T47D (cell line): ENCODE results near the gene EXOC7.

Experiments used
- DNase-seq, 2 experiments: peaks; one replicate each; pipeline versions ENCODE4 v3.0.0 to v3.0.0-alpha.2; 2011 to 2012; ENCODE audit warnings: low read depth in 1 of 2, low spot score in 1 of 2
- JUND ChIP-seq: IDR thresholded peaks from 2 replicates; pipeline ENCODE4 v1.6.1; 2012; ENCODE audit warnings: low read depth
- in situ Hi-C: cut with HindIII; loops from 2 replicates; pipeline ENCODE4 v1.10.0; 2016; ENCODE audit warnings: low sequenced_read_pairs, low pct_unique_long_range_greater_than_20kb

The EXOC7 gene

DNA sequence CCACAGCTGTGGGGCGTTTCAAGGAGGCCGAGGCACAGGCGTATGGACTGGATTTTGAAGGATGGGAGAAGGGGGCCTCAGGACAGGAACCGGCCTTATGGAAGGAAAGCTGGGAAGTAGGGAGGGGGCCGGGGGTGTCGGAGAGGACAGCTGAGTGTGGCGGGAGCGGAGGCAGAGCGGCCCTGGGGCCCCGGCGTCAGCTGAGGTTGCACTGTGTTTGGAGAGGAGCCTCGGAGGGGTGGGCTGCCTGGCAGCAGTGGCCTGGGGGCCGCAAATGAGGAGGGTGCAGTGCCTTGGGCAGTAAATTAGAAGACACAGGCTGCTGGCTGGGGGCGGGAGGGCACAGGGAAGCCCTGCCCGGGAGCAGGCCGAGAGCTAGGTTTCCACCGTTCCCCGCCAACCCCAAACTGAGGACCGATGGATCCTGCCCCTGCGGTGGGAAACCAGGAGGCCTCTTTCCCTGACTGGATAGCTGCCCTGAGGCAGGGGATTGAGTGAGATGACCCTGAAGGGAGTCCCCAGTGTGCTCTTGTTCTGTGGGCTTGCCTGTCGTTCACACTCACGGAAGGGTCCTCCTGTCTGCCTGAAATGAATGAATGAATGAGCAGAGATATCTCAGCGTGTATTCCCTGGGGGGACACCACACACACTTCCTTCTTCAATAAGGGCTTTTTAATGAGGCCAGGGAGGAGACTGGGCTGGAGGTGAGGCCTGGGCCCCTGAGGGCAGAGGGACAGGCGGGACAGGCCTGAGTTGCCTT is 19.0 kb upstream of the EXOC7 start:
- in situ Hi-C loops: no loop called here
- TF ChIP-seq JUND: no peak
- DNase-seq: no peak

DNA sequence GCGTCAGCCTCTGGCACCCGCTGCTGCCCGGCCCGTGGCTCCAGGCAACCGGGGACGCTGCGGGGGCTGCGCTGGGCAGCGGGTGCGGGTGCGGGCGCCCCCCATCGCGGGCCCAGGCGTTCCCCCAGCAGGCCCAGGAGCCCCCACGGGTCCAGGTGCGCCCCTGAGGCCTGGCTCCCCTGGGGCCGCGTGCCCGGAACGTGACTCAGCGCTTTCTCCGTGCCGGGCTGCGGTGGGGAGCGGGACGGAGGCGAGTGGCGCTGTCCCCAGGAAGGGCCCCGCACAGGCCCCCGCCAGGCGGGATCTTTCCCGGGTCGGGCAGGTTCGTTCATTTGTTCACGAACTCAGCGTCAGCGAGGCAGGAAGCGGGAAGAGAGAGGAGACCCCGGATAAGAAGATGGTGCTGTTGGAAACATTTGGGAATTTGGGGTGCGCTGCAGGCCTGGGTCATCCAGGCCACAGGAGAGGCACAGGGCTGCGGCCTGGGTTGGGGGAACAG is 18.4 kb upstream of the EXOC7 start:
- TF ChIP-seq JUND: no peak
- in situ Hi-C loops: no loop called here
- no peak for DNase-seq

DNA sequence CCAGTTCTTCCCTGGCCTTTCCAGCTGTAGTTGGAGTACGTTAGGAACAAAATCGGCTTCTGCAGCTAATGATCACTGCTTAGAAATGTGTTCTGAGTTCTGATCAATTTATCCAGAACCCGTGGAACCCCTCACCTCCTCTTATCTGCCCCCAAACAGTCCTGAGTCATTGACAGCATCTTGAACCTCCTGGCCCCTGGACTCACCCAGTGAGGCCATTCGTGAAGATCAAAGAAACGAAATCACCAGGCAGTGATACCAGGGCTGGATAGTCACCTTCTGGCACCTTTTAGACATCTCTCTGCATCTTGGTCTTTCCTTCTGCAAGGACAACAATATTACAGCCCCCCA is 17.0 kb upstream of the EXOC7 start:
- DNase-seq: no peak
- in situ Hi-C loops: no loop called here
- no peak for TF ChIP-seq JUND

DNA sequence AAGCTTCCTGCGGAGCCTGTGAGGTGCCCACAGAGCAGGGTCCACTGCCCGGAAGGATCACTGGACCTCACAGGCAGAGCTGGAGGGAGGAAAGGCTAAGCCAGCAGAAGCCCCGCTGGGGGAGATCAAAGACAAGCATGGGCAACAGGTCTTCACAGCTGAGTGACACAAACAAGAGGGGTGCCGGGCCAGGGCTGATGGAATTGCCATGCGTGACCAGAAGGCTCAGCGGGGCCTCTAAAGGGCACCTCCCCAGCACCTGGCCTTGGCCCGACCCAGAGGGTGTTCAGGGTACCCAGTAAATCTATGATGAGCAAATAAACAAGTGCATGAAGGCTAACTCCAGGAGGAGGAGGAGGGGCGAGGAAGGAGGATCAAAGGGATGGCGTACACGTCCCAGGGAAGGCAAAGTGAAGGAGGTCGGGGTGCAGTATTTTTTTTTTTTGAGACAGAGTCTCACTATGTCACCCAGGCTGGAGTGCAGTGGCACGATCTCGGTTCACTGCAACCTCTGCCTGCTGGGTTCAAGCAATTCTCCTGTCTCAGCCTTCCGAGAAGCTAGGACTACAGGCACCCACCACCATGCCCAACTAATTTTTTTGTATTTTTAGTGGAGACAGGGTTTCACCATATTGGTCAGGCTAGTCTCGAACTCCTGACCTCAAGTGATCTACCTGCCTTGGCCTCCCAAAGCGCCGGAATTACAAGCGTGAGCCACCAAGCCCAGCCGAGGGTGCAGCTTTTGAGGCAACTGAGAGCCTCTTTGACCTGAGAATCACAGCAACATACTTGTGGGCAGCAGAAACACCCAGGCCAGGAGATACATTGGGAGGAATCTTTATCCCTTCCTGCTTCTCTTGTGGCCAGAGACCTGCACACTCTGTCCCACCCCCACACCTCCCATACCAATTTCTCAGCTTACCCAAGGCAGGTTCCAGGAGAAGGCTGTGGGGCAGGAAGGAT is 16.1 kb upstream of the EXOC7 start:
- in situ Hi-C loops: no loop called here
- TF ChIP-seq JUND: no peak

DNA sequence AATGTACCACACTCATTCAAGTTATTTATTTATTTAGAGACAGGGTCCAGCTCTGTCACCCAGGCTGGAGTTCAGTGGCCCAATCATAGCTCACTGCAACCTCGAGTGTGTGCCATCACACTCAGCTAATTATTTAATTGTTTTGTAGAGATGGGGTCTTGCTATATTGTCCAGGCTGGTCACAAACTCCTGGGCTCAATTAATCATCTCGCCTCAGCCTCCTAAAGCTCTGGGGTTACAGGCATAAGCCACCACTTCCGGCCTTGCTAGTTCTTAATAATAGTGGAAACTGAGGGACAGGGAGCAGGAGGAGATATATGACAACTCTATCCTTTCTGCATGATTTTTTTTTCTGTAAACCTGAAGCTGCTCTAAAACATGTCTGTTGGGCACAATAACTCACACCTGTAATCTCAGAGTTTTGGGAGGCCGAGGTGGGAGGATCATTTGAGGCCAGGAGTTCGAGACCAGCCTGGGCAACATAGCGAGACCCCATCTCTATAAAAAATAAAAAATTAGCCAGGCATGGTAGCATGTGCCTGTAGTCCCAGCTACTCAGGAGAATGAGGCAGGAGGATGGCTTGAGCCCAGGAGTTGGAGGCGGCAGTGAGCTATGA is 11.7 kb upstream of the EXOC7 start:
- no peak for DNase-seq
- in situ Hi-C loops: no loop called here
- TF ChIP-seq JUND: no peak

More for the DNA sequence above, 16.1 kb upstream of the EXOC7 start:
- DNase-seq: no peak

DNA sequence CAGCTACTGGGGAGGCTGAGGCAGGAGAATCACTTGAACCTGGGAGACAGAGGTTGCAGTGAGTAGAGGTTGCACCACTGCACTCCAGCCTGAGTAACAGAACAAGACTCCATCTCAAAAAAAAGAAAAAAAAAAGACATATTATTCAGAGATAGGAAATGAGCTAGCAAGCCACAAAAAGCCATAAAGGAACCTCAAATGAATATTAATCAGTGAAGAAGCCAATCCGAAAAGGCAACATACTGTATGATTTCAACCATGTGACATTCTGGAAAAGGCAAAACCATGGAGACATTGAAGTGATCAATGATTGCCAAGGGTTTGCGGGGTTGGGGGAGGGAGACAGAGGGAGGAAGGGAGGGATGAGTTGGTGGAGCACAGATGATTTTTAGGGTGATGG is 8.4 kb upstream of the EXOC7 start:
- DNase-seq: no peak
- in situ Hi-C loops: no loop called here
- no peak for TF ChIP-seq JUND

DNA sequence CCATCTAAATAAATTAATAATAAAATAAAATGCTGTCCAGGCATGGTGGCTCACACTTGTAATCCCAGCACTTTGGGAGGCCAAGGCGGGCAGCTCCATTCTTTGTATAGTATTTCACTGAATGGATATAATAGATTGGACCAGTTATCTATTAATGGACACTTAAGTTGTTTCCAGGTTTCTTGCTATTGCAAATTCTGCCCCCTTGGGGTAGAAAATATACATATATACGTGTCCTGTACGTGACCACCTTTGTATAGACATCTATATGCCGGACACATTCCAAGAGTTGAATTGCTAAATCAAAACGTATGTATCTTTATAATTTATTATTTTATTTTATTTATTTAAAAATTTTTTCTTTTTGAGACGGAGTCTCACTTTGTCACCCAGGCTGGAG is 3.9 kb upstream of the EXOC7 start:
- in situ Hi-C loops: no loop called here
- TF ChIP-seq JUND: no peak
- peak in 1 of 2 experiments; percentile 57 for DNase-seq

DNA sequence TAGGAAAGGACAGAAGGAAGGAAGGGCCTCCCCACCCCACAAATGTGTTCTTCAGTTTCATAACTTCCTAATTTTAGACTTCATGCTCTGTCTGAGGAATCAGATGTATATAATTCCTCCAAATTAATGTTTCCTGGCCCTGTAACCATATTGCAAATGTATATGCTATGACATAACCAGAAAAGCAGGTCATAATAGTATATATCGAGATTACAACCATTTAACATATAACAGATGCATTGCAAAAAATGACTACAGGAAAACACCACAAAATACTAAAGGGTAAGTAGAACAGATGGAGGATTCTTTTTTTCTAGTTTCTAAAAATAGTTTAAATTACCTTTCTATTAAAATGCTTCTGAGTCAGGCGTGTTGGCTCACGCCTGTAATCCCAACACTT is 3.1 kb upstream of the EXOC7 start:
- in situ Hi-C loops: no loop called here
- DNase-seq: no peak
- TF ChIP-seq JUND: no peak

DNA sequence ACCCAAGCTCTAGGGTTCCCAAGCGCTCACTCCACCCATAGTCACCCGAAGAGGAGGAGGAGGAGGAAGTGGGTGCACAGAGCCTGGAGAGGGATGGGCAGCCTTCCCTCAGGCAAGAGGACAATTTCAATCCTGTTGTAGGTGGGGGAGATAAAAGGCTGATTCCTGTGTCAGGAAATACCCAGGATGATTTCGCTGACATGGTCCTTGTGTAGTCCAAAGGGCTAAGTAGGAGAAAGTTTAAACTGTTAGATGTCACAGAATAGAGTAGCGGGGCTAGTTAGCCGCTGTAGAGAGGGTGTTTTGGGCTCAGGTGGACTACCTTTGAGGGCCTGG is 1.3 kb upstream of the EXOC7 start:
- no peak for TF ChIP-seq JUND
- no peak for DNase-seq
- in situ Hi-C loops: no loop called here

DNA sequence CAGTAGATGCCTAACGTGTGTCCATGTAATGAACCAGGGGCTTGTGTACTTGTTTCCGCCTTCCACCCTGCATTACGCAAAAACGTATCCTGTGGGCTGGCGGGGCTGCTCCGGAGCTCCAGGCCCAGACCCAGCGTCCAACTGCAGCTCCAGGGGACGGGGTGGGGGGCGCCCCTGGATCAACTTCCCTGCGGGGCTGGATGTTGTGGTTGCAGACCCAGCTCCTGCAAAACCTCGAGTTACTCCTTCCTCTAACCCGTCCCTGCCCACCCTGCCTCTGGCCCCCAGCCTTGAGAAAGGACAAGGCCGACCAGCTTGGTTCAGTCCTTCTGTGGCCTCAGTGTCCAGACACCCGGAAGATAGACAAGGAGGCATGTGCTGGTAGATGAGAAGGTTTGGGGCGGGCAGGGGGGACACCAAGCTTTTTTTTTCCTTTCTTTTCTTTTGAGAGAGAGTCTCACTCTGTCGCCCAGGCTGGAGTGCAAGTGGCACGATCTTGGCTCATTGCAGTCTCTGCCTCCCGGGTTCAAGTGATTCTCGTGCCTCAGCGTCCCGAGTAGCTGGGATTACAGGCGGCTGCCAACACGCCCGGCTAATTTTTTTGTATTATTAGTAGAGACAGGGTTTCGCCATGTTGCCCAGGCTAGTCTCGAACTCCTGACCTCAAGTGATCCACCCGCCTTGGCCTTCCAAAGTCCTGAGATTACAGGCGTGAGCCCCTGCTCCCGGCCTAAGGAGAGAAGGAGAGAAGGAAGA is 731 bp upstream of the EXOC7 start:
- TF ChIP-seq JUND: no peak
- in situ Hi-C loops: no loop called here
- DNase-seq: no peak

DNA sequence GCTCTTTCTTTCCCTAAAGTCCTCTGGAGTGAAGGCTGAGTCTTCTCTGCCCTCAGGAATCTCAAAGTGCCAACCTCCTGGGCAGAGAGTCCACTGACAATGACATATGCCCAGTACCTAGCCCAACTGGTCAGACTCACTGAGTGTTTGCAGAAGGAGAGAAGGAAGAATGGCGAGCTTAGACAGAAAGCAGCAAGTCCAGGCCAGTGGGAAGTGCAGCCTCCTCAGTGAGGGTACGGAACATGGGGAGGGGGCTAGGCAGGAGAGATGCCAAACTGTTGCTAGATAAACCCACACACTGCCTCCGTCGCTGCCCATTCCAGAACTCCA is 678 bp downstream of the EXOC7 start:
- in situ Hi-C loops: no loop called here
- no peak for TF ChIP-seq JUND

DNA sequence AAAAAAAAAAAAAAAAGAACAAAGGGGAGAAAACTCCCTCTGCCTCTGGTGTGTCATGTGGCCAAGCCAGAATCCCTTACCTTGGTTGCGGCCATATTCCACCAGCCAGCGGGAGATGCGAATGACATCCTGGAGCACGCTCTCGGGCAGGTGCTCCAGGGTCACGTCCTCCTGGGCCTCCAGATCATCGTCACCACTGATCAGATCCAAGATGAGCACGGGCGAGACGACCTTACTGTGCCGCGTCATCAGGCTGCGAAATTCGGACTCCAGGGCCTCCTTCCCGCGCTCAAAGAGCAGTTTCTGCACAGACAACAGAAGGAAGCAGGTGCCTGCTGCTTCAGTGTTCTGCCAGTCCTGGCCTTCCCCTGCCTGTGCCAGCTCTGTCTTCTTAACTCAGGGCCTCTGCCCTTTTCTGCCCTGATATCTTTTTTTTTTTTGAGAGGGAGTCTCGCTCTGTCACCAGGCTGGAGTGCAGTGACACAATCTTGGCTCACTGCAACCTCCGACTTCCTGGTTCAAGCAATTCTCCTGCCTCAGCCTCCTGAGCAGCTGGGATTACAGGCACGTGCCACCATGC is 5.8 kb downstream of the EXOC7 start:
- DNase-seq: no peak
- TF ChIP-seq JUND: no peak
- in situ Hi-C loops: no loop called here

More for the DNA sequence above, 678 bp downstream of the EXOC7 start:
- peak in 1 of 2 experiments; percentile 85 for DNase-seq

DNA sequence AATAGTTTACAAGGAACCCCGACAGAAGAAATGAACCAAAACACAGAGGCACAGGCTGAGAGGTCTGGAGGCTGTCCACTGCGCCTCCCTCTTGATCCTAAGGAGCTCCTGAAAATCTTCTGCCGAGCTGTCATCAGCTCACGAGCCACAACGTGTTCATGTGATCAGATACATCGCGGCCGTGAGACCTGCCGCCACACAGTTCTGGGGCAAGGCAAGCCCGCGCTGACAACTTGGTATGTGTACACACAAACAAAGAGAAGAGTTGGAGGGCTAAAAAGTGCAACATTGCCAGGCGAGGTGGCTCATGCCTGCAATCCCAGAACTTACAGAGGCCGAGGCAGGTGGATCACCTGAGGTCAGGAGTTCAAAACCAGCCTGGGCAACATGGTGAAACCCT is 7.6 kb downstream of the EXOC7 start:
- no peak for DNase-seq
- in situ Hi-C loops: no loop called here
- TF ChIP-seq JUND: no peak
